Sigmoid colon (tissue), 7 donors: ENCODE data around the gene FGGY. TPM values are rescaled to one million over a fixed set of nuclear protein-coding genes. Genes with fewer than 3 reads are reported as not detected.

ENCODE experiments used
- DNase-seq: peaks from one replicate; pipeline ENCODE4 v3.0.0-alpha.2; 2019
- H3K27ac ChIP-seq, 4 donors: fragments of 200-600 bp; sonication (generic); one replicate each; pipeline ENCODE4 v1.5.1; 2016 to 2019; ENCODE audit warnings: mild to moderate bottlenecking in 1 of 4
- H3K27me3 ChIP-seq, 3 donors: fragments of 200-600 bp; sonication (generic); one replicate each; pipeline ENCODE4 v1.5.1; 2019; ENCODE audit warnings: mild to moderate bottlenecking in 1 of 3
- H3K36me3 ChIP-seq, 4 donors: fragments of 200-600 bp; sonication (generic); one replicate each; pipeline ENCODE4 v1.5.1; 2016 to 2019
- H3K4me1 ChIP-seq, 4 donors: fragments of 200-600 bp; sonication (generic); one replicate each; pipeline ENCODE4 v1.5.1; 2017 to 2019
- H3K4me3 ChIP-seq, 4 donors: fragments of 200-600 bp; sonication (generic); one replicate each; pipeline ENCODE4 v1.5.1; 2017 to 2019; ENCODE audit warnings: mild to moderate bottlenecking in 2 of 4, moderate library complexity in 1 of 4
- H3K9me3 ChIP-seq, 4 donors: fragments of 200-600 bp in 3 of 4; sonication (generic) in 3 of 4; one replicate each; pipeline versions ENCODE4 v1.5.1 to v1.6.1; 2013 to 2019
- EP300 ChIP-seq, 4 donors: sonication (generic); formaldehyde crosslinking; IDR thresholded peaks; one replicate each; pipeline ENCODE4 v1.6.1; 2017; ENCODE audit warnings: antibody characterized with exemption in 4 of 4
- POLR2A ChIP-seq, 2 donors: fragments of 450-650 bp; IDR thresholded peaks; one replicate each; pipeline ENCODE4 v1.6.1; 2016; ENCODE audit warnings: antibody characterized with exemption in 2 of 2, mild to moderate bottlenecking in 2 of 2, moderate library complexity in 2 of 2
- POLR2AphosphoS5 ChIP-seq, 4 donors: sonication (generic); formaldehyde crosslinking; IDR thresholded peaks; one replicate each; pipeline ENCODE4 v1.6.1; 2017; ENCODE audit warnings: antibody characterized with exemption in 4 of 4
- WGBS, 2 donors: extraction: QIAGEN DNeasy Blood & Tissue Kit; methylation state at CpG; one replicate each; pipeline ENCODE4 v1.1.7; 2013; 5-methylcytosine and 5-hydroxymethylcytosine counted together
- intact Hi-C: fragments of 100-400 bp; cut with DNase I; formaldehyde crosslinking; loops from one replicate; pipeline ENCODE4 v1.15.1; 2023
- polyA plus RNA-seq, 3 donors: library from polyadenylated mRNA; stranded (reverse); fragments of 200-250 nt; gene quantifications; one replicate each; pipeline ENCODE4 v1.2.3, GENCODE V29; 2013
- total RNA-seq, 4 donors: library from RNA; depleted of rRNA; stranded (reverse); fragments of >200 nt; gene quantifications; one replicate each; pipeline ENCODE4 v1.1.0, GENCODE V29; 2016
- TF ChIP-seq, protein P1 (sequence below), 4 experiments: fragments of 450-650 bp in 3 of 4; fragments of 200-600 bp in 1 of 4; IDR thresholded peaks; one replicate each; pipeline ENCODE4 v1.5.1; 2016 to 2019; ENCODE audit warnings: antibody characterized with exemption in 4 of 4, mild to moderate bottlenecking in 3 of 4, moderate library complexity in 2 of 4
- donor health status: healthy with polysubstance abuse.
- donor health status: Bipolar disorder and iron deficiency.
- donor health status: healthy.

Gene FGGY
- total and polyA plus RNA-seq, 7 donors = 4.8 to 54.1 (median 20.5) TPM

DNA sequence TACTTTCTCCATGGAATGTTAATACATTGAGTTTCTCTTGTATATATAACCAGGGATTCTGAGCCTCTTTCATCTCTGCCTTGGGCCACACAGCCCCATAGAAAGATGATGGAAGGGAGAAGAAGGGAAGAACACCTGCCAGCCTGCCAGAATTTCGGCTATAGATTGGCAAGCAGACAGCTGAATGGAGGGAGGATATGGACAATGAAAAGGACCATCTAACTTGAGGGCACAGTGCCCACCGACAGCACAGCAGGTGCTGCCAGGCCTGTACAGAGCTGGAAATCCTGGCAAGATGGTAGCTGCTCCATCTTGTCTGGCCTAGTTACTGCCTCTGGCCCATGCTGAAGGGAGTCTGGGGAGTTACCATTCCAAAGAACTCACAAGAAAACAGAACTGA, 244.3 kb downstream of the FGGY start:
- H3K27ac ChIP-seq = no peak overlapping the region
- H3K4me3 ChIP-seq = no peak overlapping the region
- no peak for DNase-seq
- intact Hi-C loops = no loop called here
- H3K9me3 ChIP-seq = no peaks in the 10 kb centered on the region
- no peak for TF ChIP-seq EP300 (IDR thresholded peaks at IDR 0.05)
- no peak for TF ChIP-seq POLR2A (IDR thresholded peaks at IDR 0.05)
- TF ChIP-seq POLR2AphosphoS5 (IDR thresholded peaks at IDR 0.05) = no peak
- TF ChIP-seq, protein P1, sequence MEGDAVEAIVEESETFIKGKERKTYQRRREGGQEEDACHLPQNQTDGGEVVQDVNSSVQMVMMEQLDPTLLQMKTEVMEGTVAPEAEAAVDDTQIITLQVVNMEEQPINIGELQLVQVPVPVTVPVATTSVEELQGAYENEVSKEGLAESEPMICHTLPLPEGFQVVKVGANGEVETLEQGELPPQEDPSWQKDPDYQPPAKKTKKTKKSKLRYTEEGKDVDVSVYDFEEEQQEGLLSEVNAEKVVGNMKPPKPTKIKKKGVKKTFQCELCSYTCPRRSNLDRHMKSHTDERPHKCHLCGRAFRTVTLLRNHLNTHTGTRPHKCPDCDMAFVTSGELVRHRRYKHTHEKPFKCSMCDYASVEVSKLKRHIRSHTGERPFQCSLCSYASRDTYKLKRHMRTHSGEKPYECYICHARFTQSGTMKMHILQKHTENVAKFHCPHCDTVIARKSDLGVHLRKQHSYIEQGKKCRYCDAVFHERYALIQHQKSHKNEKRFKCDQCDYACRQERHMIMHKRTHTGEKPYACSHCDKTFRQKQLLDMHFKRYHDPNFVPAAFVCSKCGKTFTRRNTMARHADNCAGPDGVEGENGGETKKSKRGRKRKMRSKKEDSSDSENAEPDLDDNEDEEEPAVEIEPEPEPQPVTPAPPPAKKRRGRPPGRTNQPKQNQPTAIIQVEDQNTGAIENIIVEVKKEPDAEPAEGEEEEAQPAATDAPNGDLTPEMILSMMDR (IDR thresholded peaks at IDR 0.05) = no peak
- H3K27me3 ChIP-seq = no peaks in the 10 kb centered on the region
- 95 to 96% methylated on average over 2 of the region's 2 CpGs for WGBS, 2 donors
- H3K36me3 ChIP-seq = no peaks in the 10 kb centered on the region
- H3K4me1 ChIP-seq = no peaks in the 10 kb centered on the region

DNA sequence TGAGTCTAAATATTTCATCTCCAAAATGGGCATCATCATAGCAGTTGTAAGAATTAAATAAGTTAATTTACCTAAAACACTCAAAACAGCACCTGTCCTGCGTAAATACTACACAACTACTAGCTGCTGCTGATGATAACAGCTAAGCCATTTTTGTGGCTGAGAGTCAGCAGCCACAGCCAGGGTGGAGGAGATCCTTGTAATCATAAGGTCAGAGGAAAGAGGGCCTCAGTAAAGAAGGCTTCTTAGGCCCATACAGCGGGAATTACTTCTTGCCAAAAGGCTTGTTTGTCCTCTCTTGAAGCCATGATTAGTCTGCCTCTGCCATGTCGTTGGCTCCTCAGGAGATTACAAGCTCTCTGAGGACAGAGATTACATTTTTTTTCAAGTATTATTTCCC, 245.0 kb downstream of the FGGY start:
- Histone ChIP-seq H3K9me3 (no peaks in the 10 kb centered on the region), H3K36me3 (no peaks in the 10 kb centered on the region), H3K27ac (no peak overlapping the region), H3K27me3 (no peaks in the 10 kb centered on the region), H3K4me1 (no peaks in the 10 kb centered on the region), H3K4me3 (no peak overlapping the region)
- TF ChIP-seq, protein P1 (IDR thresholded peaks at IDR 0.05) = no peak
- TF ChIP-seq POLR2AphosphoS5 (IDR thresholded peaks at IDR 0.05) (no peak), POLR2A (IDR thresholded peaks at IDR 0.05) (no peak), EP300 (IDR thresholded peaks at IDR 0.05) (no peak)
- intact Hi-C loops = no loop called here
- DNase-seq = no peak
- WGBS, 2 donors = 87 to 94% methylated on average over 3 of the region's 3 CpGs

DNA sequence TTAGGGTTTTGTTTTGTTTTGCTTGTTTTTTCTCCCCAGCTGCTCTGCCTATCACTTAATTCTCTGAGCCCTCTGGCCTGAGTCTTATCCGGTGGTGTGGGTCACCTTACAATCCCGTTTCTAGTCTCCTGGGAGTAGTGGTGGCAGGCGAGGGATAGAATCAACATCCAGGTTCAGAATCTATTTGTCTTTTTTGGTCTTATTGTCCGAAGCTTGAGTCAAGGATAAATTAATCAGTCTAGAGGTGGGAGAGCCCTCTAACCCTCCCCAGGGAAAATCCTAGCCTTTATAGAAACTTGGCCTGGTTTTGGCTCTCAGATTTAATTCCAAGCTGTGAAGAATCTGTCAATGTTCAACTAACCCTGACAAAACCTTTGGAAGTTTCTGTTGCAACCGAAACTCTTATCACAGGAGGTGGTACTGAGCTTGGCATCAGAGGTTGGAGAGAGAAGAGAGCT, 246.3 kb downstream of the FGGY start:
- Histone ChIP-seq H3K27me3 (no peaks in the 10 kb centered on the region), H3K4me1 (no peaks in the 10 kb centered on the region), H3K27ac (no peak overlapping the region), H3K4me3 (no peak overlapping the region), H3K9me3 (no peaks in the 10 kb centered on the region), H3K36me3 (no peaks in the 10 kb centered on the region)
- DNase-seq = no peak
- 21 to 72% methylated on average over 5 of the region's 5 CpGs for WGBS, 2 donors
- intact Hi-C loops = no loop called here
- TF ChIP-seq EP300 (IDR thresholded peaks at IDR 0.05) (no peak), POLR2A (IDR thresholded peaks at IDR 0.05) (no peak), POLR2AphosphoS5 (IDR thresholded peaks at IDR 0.05) (no peak)
- TF ChIP-seq, protein P1 (IDR thresholded peaks at IDR 0.05) = no peak

DNA sequence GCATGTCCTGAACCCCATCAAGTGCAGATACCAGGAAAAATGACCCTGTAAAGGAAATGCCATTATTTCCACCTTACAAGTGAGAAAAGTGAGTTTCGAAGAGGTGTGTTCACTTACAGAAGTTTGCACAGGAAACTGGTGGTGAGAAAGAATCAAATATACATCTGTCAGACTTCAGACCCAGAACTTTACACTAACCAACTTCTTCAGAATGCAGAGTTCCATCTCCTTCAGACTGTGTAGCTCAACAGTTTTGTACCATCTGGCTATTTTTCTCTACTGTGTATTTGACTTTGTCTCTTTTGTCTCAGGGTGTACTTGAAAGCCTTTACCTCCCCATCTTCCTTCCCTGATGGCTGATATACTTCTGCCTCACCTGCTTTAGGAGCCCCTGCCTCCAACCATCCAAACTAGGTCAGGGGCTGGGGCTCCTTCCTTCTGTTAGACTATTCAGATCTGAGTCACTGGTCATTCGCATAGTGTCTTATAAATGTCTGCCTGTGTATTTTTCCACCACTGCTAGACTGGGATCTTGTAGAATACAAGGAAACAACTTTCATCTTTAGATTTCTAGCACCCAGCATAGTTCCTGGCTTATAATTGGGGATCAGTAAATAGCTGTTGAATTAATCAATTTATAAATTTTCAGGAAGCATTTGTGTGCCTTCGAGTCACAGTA, 247.9 kb downstream of the FGGY start:
- Histone ChIP-seq H3K27ac (no peak overlapping the region), H3K4me3 (no peak overlapping the region), H3K9me3 (no peaks in the 10 kb centered on the region), H3K36me3 (no peaks in the 10 kb centered on the region), H3K4me1 (peaks cover 0 to 10% (median 4%) of the 10 kb centered on the region in 4 donors), H3K27me3 (no peaks in the 10 kb centered on the region)
- WGBS, 2 donors = 87 to 88% methylated on average over 3 of the region's 3 CpGs
- TF ChIP-seq, protein P1 (IDR thresholded peaks at IDR 0.05) = no peak
- no peak for TF ChIP-seq EP300 (IDR thresholded peaks at IDR 0.05)
- no peak for TF ChIP-seq POLR2A (IDR thresholded peaks at IDR 0.05)
- TF ChIP-seq POLR2AphosphoS5 (IDR thresholded peaks at IDR 0.05) = no peak
- DNase-seq = no peak
- intact Hi-C loops = no loop called here

DNA sequence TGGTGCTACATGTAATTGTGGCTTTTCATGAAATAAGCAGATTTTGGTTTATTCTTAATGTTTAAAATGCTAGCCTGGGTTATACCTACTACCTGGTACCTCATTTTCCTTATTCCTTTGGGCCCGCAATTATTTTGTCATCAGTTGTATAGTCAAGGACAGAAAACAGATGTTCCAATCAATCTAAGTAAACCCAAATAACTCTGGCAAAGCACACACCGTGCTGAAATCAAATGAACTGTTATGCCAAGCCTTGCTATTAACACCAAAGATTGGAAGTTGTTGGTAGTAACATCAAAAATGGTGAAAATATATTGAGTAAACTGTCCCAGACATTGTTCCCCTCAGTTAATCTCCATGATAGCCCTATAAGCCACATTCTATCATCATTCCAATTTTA, 248.9 kb downstream of the FGGY start:
- Histone ChIP-seq H3K9me3 (no peaks in the 10 kb centered on the region), H3K36me3 (no peaks in the 10 kb centered on the region), H3K27me3 (no peaks in the 10 kb centered on the region), H3K27ac (no peak overlapping the region), H3K4me3 (no peak overlapping the region), H3K4me1 (peaks cover 0 to 18% (median 14%) of the 10 kb centered on the region in 4 donors)
- intact Hi-C loops = no loop called here
- WGBS, 2 donors = 92% methylated on average over 2 of the region's 2 CpGs
- no peak for DNase-seq
- TF ChIP-seq, protein P1 (IDR thresholded peaks at IDR 0.05) = no peak
- TF ChIP-seq EP300 (IDR thresholded peaks at IDR 0.05) = no peak
- no peak for TF ChIP-seq POLR2AphosphoS5 (IDR thresholded peaks at IDR 0.05)
- no peak for TF ChIP-seq POLR2A (IDR thresholded peaks at IDR 0.05)
